HepG2 (cell line): ENCODE measurements around the gene PPP1R27. TPM values are rescaled to one million over a fixed set of nuclear protein-coding genes. Genes with fewer than 3 reads are reported as not detected.

ENCODE experiments used
- AGO1 ChIP-seq: fragments of 200-400 bp; formaldehyde crosslinking; IDR thresholded peaks from 2 replicates; pipeline ENCODE4 v1.6.1; 2017; ENCODE audit warnings: mild to moderate bottlenecking, low read depth, low read length, moderate library complexity; ENCODE audit not compliant: poor library complexity, severe bottlenecking
- AGO2 ChIP-seq: fragments of 200-400 bp; formaldehyde crosslinking; optimal IDR thresholded peaks from 2 replicates; pipeline ENCODE3; 2017; ENCODE audit warnings: mild to moderate bottlenecking, low read depth, low read length, moderate library complexity
- ARNT2 ChIP-seq: sonication (generic); formaldehyde crosslinking; IDR thresholded peaks from 2 replicates; pipeline ENCODE4 v1.8.0; 2022; ENCODE audit warnings: mild to moderate bottlenecking, low read depth, missing genetic modification reagents, moderate library complexity
- DRAP1 ChIP-seq: IDR thresholded peaks from 2 replicates; pipeline ENCODE4 v1.6.1; 2016; ENCODE audit warnings: missing genetic modification reagents, missing compliant biosample characterization
- HES4 ChIP-seq: sonication (generic); formaldehyde crosslinking; IDR thresholded peaks from 2 replicates; pipeline ENCODE4 v1.9.0; 2021; ENCODE audit warnings: mild to moderate bottlenecking, missing genetic modification reagents, borderline replicate concordance
- HNF1B ChIP-seq: sonication (generic); formaldehyde crosslinking; IDR thresholded peaks from 2 replicates; pipeline ENCODE4 v1.5.1; 2020; ENCODE audit warnings: mild to moderate bottlenecking, moderate library complexity, missing genetic modification reagents
- HNRNPL ChIP-seq: fragments of 200-400 bp; formaldehyde crosslinking; IDR thresholded peaks from 2 replicates; pipeline ENCODE4 v1.6.1; 2017; ENCODE audit warnings: mild to moderate bottlenecking, low read depth, low read length
- ISX ChIP-seq: sonication (generic); formaldehyde crosslinking; conservative IDR thresholded peaks from 2 replicates; pipeline ENCODE4 v1.5.0; 2020; ENCODE audit warnings: missing genetic modification reagents
- KAT7 ChIP-seq: IDR thresholded peaks from 2 replicates; pipeline ENCODE4 v1.6.1; 2018; ENCODE audit warnings: borderline replicate concordance, missing compliant biosample characterization
- KDM4B ChIP-seq: sonication (generic); formaldehyde crosslinking; IDR thresholded peaks from 2 replicates; pipeline ENCODE4 v1.4.0; 2020; ENCODE audit warnings: missing genetic modification reagents
- POLR2G ChIP-seq: fragments of 200-400 bp; formaldehyde crosslinking; IDR thresholded peaks from 2 replicates; pipeline ENCODE4 v1.6.1; 2018; ENCODE audit warnings: mild to moderate bottlenecking, low read depth, low read length, moderate library complexity
- RCOR2 ChIP-seq: IDR thresholded peaks from 2 replicates; pipeline ENCODE4 v1.6.1; 2016; ENCODE audit warnings: missing biosample characterization, missing genetic modification reagents
- SRY ChIP-seq: sonication (generic); formaldehyde crosslinking; IDR thresholded peaks from 2 replicates; pipeline ENCODE4 v1.8.0; 2022; ENCODE audit warnings: mild to moderate bottlenecking, missing genetic modification reagents
- TSC22D2 ChIP-seq: sonication (generic); formaldehyde crosslinking; IDR thresholded peaks from 2 replicates; pipeline ENCODE4 v1.5.1; 2020; ENCODE audit warnings: missing genetic modification reagents, mild to moderate bottlenecking, borderline replicate concordance
- ZC3H4 ChIP-seq: sonication (generic); formaldehyde crosslinking; IDR thresholded peaks from 2 replicates; pipeline ENCODE4 v1.4.0; 2020; ENCODE audit warnings: missing genetic modification reagents, borderline replicate concordance
- ZEB1 ChIP-seq: IDR thresholded peaks from 2 replicates; pipeline ENCODE4 v1.6.1; 2012; ENCODE audit warnings: mild to moderate bottlenecking, low read depth, inconsistent platforms; ENCODE audit not compliant: insufficient replicate concordance
- ZNF609 ChIP-seq: sonication (generic); formaldehyde crosslinking; IDR thresholded peaks from 2 replicates; pipeline ENCODE4 v1.4.0; 2020; ENCODE audit warnings: mild to moderate bottlenecking, missing genetic modification reagents, borderline replicate concordance
- ZNF781 ChIP-seq: sonication (generic); formaldehyde crosslinking; IDR thresholded peaks from 2 replicates; pipeline ENCODE4 v1.5.1; 2020; ENCODE audit warnings: borderline replicate concordance, mild to moderate bottlenecking, missing genetic modification reagents; ENCODE audit errors: not compliant biosample characterization
- ZSCAN30 ChIP-seq: sonication (generic); formaldehyde crosslinking; IDR thresholded peaks from 2 replicates; pipeline ENCODE4 v1.5.0; 2020; ENCODE audit warnings: mild to moderate bottlenecking, missing genetic modification reagents
- polyA plus RNA-seq, 8 experiments: library from polyadenylated mRNA; depleted of rRNA in 3 of 8; stranded (reverse) in 7 of 8; unstranded in 1 of 8; fragments of >200 nt; fragmentation: Illumina TruSeq in 4 of 8; extraction: Trizol in 4 of 8; gene quantifications; 2 replicates each; pipeline versions ENCODE4 v1.2.1 to v1.2.3, GENCODE V29; 2011 to 2016; ENCODE audit warnings: low read depth in 4 of 8, missing spikeins in 1 of 8, mixed read lengths in 1 of 8; ENCODE audit not compliant: insufficient read depth in 1 of 8
- total RNA-seq, 5 experiments: library from RNA; depleted of rRNA; stranded (reverse); fragments of >200 nt; fragmentation: Illumina TruSeq; extraction: Trizol; gene quantifications; 2 replicates each; pipeline ENCODE4 v1.2.3, GENCODE V29; 2016; ENCODE audit warnings: low read depth in 1 of 5

PPP1R27 gene
- total and polyA plus RNA-seq, 2 of the 13 experiments (the other 11 are each of a cell fraction or from before 2014, with no cell fraction given), result 0.17 to 1.00 TPM

- TF ChIP-seq ZC3H4 (CRISPR knock-in tag) (peak; percentile 32; the same call in 1 of the 2 replicates), POLR2G (peak; percentile 65), ISX (CRISPR knock-in tag) (no peak), SRY (CRISPR knock-in tag) (peak; percentile 36), HNRNPL (peak; percentile 48; the same call in 1 of the 2 replicates), HNF1B (peak; percentile 77), HES4 (peak; percentile 80; the same call in 1 of the 2 replicates), KDM4B (CRISPR knock-in tag) (peak; percentile 13; the same call in 1 of the 2 replicates), ZSCAN30 (no peak), KAT7 (CRISPR knock-in tag) (0 out of 2 replicates have a peak, but pooled peaks have one; percentile 35), ARNT2 (0 out of 2 replicates have a peak, but pooled peaks have one; percentile 33), AGO2 (peak; percentile 13), ZNF781 (CRISPR knock-in tag) (peak; percentile 17), RCOR2 (no peak), ZNF609 (peak; percentile 51; the same call in 1 of the 2 replicates), TSC22D2 (no peak), ZEB1 (no peak), AGO1 (peak; percentile 84), DRAP1 (CRISPR knock-in tag) (peak; percentile 10; the same call in 1 of the 2 replicates)
Measured at GRCh38 chr17:81870131-81870980, 35.5 kb upstream of the PPP1R27 start (continued).
